HG03066 (cell line): ENCODE measurements around the gene NCAPG2.

Source experiments
- ATAC-seq: cut with Tn5 transposase; IDR thresholded peaks from one replicate; pipeline ENCODE4 v1.9.1; 2021; ENCODE audit warnings: low read depth; ENCODE audit not compliant: unreplicated experiment

NCAPG2 gene

GRCh38 chr7:158704524-158705233 lies at the start of gene NCAPG2:
Gene NCAPG2, minus strand, starts transcription at chr7:158704804. Its CDS starts 2,905 bp downstream, at chr7:158701899.
- ATAC-seq: peak; percentile 95

DNA sequence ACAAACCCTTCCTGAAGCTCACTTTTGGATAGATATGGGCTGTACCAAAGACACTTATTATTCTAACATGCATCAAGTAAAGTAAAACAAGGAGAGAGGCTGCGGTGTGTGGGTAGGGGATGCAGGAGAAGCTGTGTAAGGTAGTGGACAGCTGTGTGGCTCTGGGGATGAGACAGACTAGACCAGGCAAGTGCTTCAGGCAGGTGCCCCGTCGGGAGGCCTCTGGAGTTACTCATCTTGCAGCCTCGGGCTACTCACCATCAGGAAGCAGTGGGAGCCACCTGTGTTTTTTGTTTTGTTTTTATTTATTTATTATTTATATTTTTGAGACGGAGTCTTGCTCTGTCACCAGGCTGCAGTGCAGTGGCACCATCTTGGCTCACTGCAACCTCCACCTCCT lies 49.3 kb upstream of the NCAPG2 start:
- no peak for ATAC-seq

- ATAC-seq: no peak
Measured at GRCh38 chr7:158751751-158752150, 47.1 kb upstream of the NCAPG2 start.

DNA sequence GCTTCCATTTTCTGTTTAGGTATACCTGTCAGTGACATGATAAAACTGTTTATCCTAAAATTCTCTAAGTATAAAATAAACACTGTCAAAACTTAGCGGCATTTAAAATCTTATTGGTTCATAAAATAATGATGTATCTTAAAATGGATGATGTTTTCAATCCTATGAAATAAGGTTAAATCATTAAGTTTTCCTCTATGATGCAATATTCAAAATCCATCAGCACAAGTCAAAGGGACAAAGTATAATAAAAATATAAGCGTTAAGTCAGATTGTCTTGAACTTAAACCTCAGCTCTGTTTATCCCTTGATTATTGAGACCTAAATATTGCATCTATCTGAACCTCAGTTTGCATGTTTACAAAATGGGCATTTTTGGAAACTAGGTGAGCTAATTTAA lies 46.6 kb upstream of the NCAPG2 start:
- no peak for ATAC-seq

- ATAC-seq: no peak
Measured at GRCh38 chr7:158750702-158751101, 46.1 kb upstream of the NCAPG2 start.

DNA sequence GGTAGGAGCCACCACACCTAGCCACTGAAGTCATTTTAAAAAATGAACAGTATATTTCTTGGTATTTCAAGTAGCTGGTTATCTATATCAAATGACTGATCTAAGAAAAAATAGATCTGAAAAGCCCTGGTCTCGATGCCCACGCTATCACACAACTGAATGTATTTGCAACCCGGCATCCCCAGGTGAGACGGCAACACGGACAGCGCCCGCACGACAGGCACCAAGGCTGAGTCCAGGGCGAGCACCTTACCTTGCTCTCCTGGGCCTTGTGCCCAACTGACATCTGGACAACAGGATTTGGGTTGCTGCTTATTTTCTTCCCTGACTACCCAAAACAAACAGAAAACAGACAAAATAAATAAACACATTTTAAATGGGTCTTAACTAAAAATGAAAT lies 44.8 kb upstream of the NCAPG2 start:
- ATAC-seq: no peak

DNA sequence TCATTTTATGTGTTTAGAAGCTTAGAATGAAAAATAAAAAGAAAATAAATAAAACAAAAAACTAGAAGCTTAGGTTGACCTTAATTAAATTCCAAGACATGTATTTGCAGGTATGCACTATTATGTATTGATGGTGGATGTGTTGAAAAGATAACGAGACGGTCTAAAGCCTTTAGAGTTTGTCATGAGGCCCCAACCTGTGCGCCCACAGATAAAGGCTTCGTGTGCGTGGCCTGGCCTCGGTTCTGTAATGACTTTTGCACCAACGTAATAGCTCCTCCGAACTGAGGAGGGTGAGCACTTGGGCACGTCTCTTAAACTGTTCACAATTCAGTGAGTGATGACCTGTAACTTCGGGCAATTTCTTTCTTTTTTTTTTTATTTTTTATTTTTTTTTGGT lies 43.7 kb upstream of the NCAPG2 start:
- no peak for ATAC-seq

GRCh38 chr7:158747408-158747807 lies 42.8 kb upstream of the NCAPG2 start:
- ATAC-seq: no peak

DNA sequence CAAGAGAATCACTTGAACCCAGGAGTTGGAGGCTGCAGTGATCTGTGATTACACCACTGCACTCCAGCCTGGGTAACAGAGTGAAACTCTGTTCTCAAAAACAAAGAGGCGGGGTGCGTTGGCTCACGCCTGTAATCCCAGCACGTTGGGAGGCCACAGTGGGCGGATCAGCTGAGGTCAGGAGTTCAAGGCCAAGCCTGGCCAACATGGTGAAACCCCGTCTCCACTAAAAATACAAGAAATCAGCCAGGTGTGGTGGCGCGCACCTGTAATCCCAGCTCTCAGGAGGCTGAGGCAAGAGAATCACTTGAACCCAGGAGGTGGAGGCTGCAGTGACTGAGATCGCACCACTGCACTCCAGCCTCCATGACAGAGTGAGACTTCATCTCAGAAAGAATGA lies 42.4 kb upstream of the NCAPG2 start:
- no peak for ATAC-seq

DNA sequence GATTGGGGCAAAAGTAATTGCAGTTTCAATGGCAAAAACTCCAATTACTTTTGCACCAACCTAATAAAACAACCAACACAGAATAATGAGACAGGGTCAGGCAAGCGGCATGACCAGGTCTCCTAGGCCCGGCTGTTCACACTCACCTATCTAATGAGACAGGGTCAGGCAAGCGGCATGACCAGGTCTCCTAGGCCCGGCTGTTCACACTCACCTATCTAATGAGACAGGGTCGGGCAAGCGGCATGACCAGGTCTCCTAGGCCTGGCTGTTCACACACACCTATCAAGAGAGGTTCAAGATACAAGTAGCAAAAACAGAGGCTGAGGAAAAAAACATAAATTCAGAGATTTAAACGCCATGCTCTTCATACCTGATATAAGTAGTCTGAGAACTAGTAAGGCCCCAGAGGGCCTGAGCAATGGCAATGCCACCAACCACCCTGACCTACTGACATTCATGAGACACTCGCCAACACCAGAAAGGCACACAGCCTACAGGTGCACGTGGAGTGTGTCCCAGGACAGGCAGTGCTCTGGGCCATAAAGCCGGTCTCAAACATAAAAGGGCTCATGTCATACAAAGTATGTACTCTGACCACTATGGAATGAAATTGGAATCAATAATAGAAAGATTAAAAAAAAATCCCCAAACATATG lies 40.6 kb upstream of the NCAPG2 start:
- ATAC-seq: no peak

DNA sequence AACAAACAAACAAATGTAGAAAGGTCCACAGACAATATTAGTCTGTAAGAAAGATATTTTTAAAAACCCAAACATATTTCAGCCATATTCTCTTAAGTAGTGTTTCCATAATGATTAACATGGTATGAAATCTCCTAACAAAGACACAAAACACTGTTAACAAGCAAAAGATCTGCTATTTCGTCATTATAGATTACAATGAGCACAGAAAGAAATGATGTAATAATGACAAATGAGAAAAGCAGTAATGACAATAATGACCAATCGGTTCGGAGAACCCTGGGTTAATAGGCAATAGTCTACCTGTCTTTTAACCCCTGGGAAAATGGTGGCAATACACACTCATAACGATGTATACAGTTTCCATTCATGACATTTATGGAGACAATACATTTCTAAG lies 39.5 kb upstream of the NCAPG2 start:
- no peak for ATAC-seq

DNA sequence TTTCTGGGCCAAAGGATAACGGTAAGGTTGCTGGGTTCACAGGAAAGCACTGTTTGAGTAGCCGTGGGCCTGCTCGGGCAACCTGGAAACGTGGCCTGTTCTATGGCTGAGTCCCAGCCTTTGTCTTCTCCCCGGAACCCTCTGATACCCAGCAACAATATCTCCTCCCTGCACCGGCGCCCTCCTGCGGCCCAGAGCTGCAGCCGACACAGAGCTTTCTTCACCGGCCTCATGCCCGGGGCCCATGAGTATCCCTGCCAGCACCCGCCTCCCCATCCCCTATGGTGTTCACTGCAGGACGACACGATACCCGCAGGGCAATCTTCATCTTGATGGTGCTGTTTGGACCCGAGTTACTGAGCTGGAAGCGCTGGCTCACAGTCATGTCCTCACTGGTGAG lies 38.6 kb upstream of the NCAPG2 start:
- no peak for ATAC-seq

GRCh38 chr7:158742065-158742821 lies 37.6 kb upstream of the NCAPG2 start:
- ATAC-seq: no peak

DNA sequence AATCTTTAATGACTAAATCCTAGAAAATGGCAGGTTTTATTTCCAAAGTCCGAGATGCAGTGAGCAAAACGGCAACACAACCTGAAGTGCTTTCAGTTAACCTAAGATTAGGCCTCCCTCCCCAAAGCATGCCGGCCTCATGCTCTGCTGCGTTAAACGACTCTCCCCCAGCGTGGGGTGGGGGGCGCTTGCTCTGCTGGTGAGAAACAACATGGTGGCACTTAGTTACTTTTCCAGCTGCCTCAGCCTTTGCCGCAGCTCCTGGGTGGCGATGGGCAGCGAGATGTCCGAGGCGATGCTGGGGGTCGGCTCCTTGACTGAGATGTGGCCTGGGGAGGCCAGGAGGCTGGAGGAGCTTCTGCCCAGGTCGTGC lies 36.7 kb upstream of the NCAPG2 start:
- ATAC-seq: no peak

- ATAC-seq: no peak
Measured at GRCh38 chr7:158740657-158741293, 36.2 kb upstream of the NCAPG2 start.

- no peak for ATAC-seq
Measured at GRCh38 chr7:158740013-158740656, 35.5 kb upstream of the NCAPG2 start.

- no peak for ATAC-seq
Measured at GRCh38 chr7:158738841-158739240, 34.2 kb upstream of the NCAPG2 start.

DNA sequence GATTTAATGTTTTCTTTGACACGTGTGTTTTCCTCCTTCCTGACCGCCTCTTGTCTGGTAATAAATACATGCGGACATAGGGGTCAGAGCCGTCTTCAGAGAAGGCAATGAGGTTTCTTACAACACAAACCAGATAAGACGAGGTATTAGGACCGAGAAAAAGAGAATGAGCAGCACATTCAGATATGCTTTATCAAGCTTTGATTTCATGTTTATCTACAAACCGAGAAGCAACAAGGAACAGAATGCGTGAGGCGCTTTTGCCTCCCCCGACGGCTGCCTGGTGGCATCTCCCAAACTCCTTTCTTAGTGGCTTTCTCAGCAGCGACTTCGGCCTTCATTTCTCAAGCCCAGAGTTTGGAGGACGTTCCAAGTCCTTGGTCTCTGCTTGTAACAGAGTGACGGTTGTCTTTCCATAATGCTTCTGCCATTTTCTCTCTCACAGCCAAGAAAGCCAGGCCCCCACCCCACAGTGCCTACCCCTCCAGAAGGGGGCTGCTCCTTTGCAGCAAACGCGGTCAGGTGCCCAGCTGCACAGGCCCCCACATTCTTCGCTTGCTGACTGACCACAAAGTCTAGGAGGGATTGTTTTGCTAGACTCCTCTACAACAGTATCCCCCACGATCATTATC lies 32.6 kb upstream of the NCAPG2 start:
- ATAC-seq: no peak

DNA sequence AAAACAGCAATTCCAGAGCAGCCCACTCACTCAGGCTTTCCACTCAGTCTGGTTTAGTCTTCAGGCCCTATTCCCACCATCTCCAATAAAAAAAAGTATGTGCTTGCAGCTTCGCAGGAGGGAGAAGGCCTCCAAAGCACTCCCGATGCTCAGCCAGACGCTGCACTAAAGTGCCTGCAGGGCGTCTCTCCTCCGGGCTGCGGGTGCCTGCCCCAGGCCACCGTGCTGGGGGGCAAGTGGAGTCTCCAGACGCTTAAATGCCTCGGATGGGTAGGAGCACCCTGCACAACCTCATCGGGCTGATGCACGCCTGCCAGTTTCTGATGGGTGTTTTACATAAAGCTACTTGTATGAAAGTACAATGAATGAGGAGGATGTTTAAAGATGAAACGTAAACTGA lies 31.3 kb upstream of the NCAPG2 start:
- ATAC-seq: no peak

GRCh38 chr7:158734861-158735260 lies 30.3 kb upstream of the NCAPG2 start:
- ATAC-seq: no peak
